A172 (cell line): ENCODE measurements around the gene SFT2D3. TPM values are rescaled to one million over a fixed set of nuclear protein-coding genes. Genes with fewer than 3 reads are reported as not detected.

Experiments used
- DNase-seq: peaks from one replicate; pipeline ENCODE4 v3.0.0-alpha.2; 2015; ENCODE audit warnings: low spot score
- total RNA-seq: library from RNA; depleted of rRNA; stranded (reverse); fragments of >200 nt; shearing (Covaris generic); gene quantifications from 2 replicates; pipeline ENCODE4 v1.2.3, GENCODE V29; 2014; rRNA removed

SFT2D3 gene
- total RNA-seq, 1 experiment from 2014 or later, result 9.0 TPM

GRCh38 chr2:127740665-127741288 lies 39.5 kb downstream of the SFT2D3 start:
- no peak for DNase-seq

GRCh38 chr2:127743477-127744026 lies 42.3 kb downstream of the SFT2D3 start:
- no peak for DNase-seq

GRCh38 chr2:127747621-127748020 lies 46.3 kb downstream of the SFT2D3 start:
- DNase-seq, result no peak

- DNase-seq, result peak; percentile 36
These were observed 48.2 kb downstream of the SFT2D3 start for GRCh38 chr2:127749537-127749936.

GRCh38 chr2:127753374-127753773 lies 52.1 kb downstream of the SFT2D3 start:
- no peak for DNase-seq

- no peak for DNase-seq
These were observed 52.9 kb downstream of the SFT2D3 start for GRCh38 chr2:127754186-127754585.

Other genes with a start within 250 kb of the SFT2D3 start
- gene IWS1, start 175.0 kb upstream of the SFT2D3 start, total RNA-seq, result 56.2 and 72.9 TPM in 2 replicates
- 1.6 and 6.1 TPM in 2 replicates for gene MYO7B, start 165.8 kb upstream of the SFT2D3 start, total RNA-seq
- 0.45 and 0.84 TPM in 2 replicates for gene GPR17, start 55.3 kb upstream of the SFT2D3 start, total RNA-seq
- 6.2 and 13.8 TPM in 2 replicates for gene LIMS2, start 26.0 kb upstream of the SFT2D3 start, total RNA-seq
- gene WDR33, start 109.7 kb downstream of the SFT2D3 start, total RNA-seq, result 25.8 and 29.1 TPM in 2 replicates
- gene POLR2D, start 156.7 kb downstream of the SFT2D3 start, total RNA-seq, result 30.4 and 42.4 TPM in 2 replicates
- 12.3 and 15.8 TPM in 2 replicates for gene AMMECR1L, start 184.5 kb downstream of the SFT2D3 start, total RNA-seq